B cell (primary cell): Measurements from ENCODE around the gene NOXA1. TPM values are rescaled to one million over a fixed set of nuclear protein-coding genes. Genes with fewer than 3 reads are reported as not detected.

Source experiments
- ATAC-seq: fragments of 200-7000 bp; cut with Tn5 transposase; one replicate; pipeline ENCODE4 v1.10.0; 2021; ENCODE audit warnings: low read depth, mild to moderate bottlenecking, moderate number of reproducible peaks, moderate library complexity
- CTCF ChIA-PET: fragments of 350-600 bp; sonication (Branson Sonifier 250); formaldehyde crosslinking; loops from one replicate; lab custom pipeline; 2021; ENCODE audit warnings: antibody characterized with exemption, inconsistent platforms; lab: Charles Lee
- POLR2A ChIA-PET: fragments of 350-600 bp; sonication (Branson Sonifier 250); formaldehyde crosslinking; loops from one replicate; lab custom pipeline; 2021; ENCODE audit warnings: antibody characterized with exemption; lab: Charles Lee
- DNase-seq: peaks from one replicate; pipeline ENCODE4 v3.0.0; 2013
- H2AFZ ChIP-seq: 2 replicates; pipeline ENCODE4 v1.6.1; 2012; ENCODE audit warnings: mild to moderate bottlenecking, low read depth, low read length; ENCODE audit not compliant: insufficient read depth, poor library complexity, severe bottlenecking
- H3K27ac ChIP-seq, 2 donors: 1 replicate in 1 of 2; 2 replicates in 1 of 2; pipeline ENCODE4 v1.5.1; 2012 to 2013; ENCODE audit warnings: low read length in 2 of 2, mild to moderate bottlenecking in 2 of 2, moderate library complexity in 1 of 2
- H3K27me3 ChIP-seq, 4 experiments: fragments of 200-600 bp in 1 of 4; sonication (generic) in 1 of 4; replicated peaks in 1 of 4; 1 replicate in 2 of 4; 2 replicates in 2 of 4; pipeline versions ENCODE4 v1.6.1 to v1.7.0; 2013 to 2016; ENCODE audit warnings: low read length in 3 of 4, mild to moderate bottlenecking in 2 of 4, mixed read lengths in 1 of 4, moderate library complexity in 1 of 4; ENCODE audit not compliant: insufficient read depth in 4 of 4, control insufficient read depth in 3 of 4; ENCODE audit errors: control extremely low read depth in 1 of 4
- H3K36me3 ChIP-seq, 2 experiments: replicated peaks in 1 of 2; 1 replicate in 1 of 2; 2 replicates in 1 of 2; pipeline versions ENCODE4 v1.6.1 to v1.7.1; 2013; ENCODE audit warnings: low read length in 1 of 2; ENCODE audit not compliant: insufficient read depth in 2 of 2, control insufficient read depth in 1 of 2; ENCODE audit errors: control extremely low read depth in 1 of 2, extremely low read depth in 1 of 2
- H3K4me1 ChIP-seq, 2 donors: fragments of 200-600 bp in 1 of 2; sonication (generic) in 1 of 2; 1 replicate in 1 of 2; 2 replicates in 1 of 2; pipeline versions ENCODE4 v1.5.1 to v1.6.1; 2013 to 2017; ENCODE audit warnings: low read length in 2 of 2; ENCODE audit not compliant: control insufficient read depth in 2 of 2, insufficient read depth in 2 of 2
- H3K4me2 ChIP-seq: replicated peaks from 2 replicates; pipeline ENCODE3; 2012; ENCODE audit warnings: mild to moderate bottlenecking, low read depth, low read length; ENCODE audit not compliant: poor library complexity, severe bottlenecking
- H3K4me3 ChIP-seq, 5 experiments: fragments of 200-600 bp in 1 of 5; sonication (generic) in 1 of 5; 1 replicate in 3 of 5; 2 replicates in 2 of 5; pipeline versions ENCODE4 v1.5.1 to v1.7.0; 2011 to 2016; ENCODE audit warnings: low read length in 4 of 5, mild to moderate bottlenecking in 4 of 5, low read depth in 2 of 5, control low read depth in 1 of 5, moderate library complexity in 1 of 5; ENCODE audit not compliant: insufficient read depth in 1 of 5; ENCODE audit errors: control extremely low read depth in 1 of 5, extremely low read depth in 1 of 5
- H3K79me2 ChIP-seq: fragments of 200-600 bp; sonication (generic); one replicate; pipeline ENCODE4 v1.6.0; 2016; ENCODE audit warnings: low read length; ENCODE audit not compliant: control insufficient read depth, insufficient read depth
- H3K9ac ChIP-seq: fragments of 200-600 bp; sonication (generic); 2 replicates; pipeline ENCODE4 v1.6.1; 2017; ENCODE audit warnings: mild to moderate bottlenecking, low read length, moderate library complexity
- H3K9me3 ChIP-seq, 3 donors: one replicate each; pipeline versions ENCODE4 v1.6.1 to v1.7.1; 2013; ENCODE audit warnings: low read length in 2 of 3; ENCODE audit not compliant: control insufficient read depth in 2 of 3, insufficient read depth in 1 of 3; ENCODE audit errors: control extremely low read depth in 1 of 3
- H4K20me1 ChIP-seq: 2 replicates; pipeline ENCODE4 v1.6.0; 2012; ENCODE audit warnings: mild to moderate bottlenecking, low read length; ENCODE audit not compliant: insufficient read depth, control insufficient read depth, poor library complexity, severe bottlenecking
- H3K27ac Mint-ChIP-seq: one replicate; pipeline ENCODE4 v1.8.0; 2021; ENCODE audit warnings: mixed read lengths
- H3K27me3 Mint-ChIP-seq: one replicate; pipeline ENCODE4 v1.8.0; 2021; ENCODE audit warnings: mixed read lengths
- H3K4me1 Mint-ChIP-seq: one replicate; pipeline ENCODE4 v1.8.0; 2021; ENCODE audit warnings: mixed read lengths
- H3K4me3 Mint-ChIP-seq: one replicate; pipeline ENCODE4 v1.8.0; 2021; ENCODE audit warnings: mixed read lengths
- H3K9me3 Mint-ChIP-seq: one replicate; pipeline ENCODE4 v1.8.0; 2022; ENCODE audit warnings: mixed read lengths; ENCODE audit not compliant: insufficient read depth
- CTCF ChIP-seq: fragments of 200-600 bp; IDR thresholded peaks from one replicate; pipeline ENCODE4 v1.8.0; 2022; ENCODE audit warnings: antibody characterized with exemption, mild to moderate bottlenecking
- EZH2 ChIP-seq: IDR thresholded peaks from 2 replicates; pipeline ENCODE4 v1.6.1; 2012; ENCODE audit warnings: borderline replicate concordance, low read depth, mild to moderate bottlenecking, moderate library complexity, low read length; ENCODE audit not compliant: insufficient read depth, poor library complexity, severe bottlenecking
- WGBS: methylation state at CpG from one replicate; pipeline ENCODE4 v1.1.5; 2013; ENCODE audit warnings: missing lambda C conversion rate; ENCODE audit not compliant: insufficient coverage; 5-methylcytosine and 5-hydroxymethylcytosine counted together
- intact Hi-C: fragments of 100-400 bp; cut with micrococcal nuclease; formaldehyde crosslinking; loops from one replicate; pipeline ENCODE4 v1.10.0; 2022
- polyA plus RNA-seq: library from polyadenylated mRNA; depleted of rRNA; stranded (reverse); fragments of >200 nt; gene quantifications from 2 replicates; pipeline ENCODE4 v1.2.3, GENCODE V29; 2012
- total RNA-seq, 2 donors: library from RNA; stranded (reverse); fragments of 120-200 nt in 1 of 2; gene quantifications; 1 replicate in 1 of 2; 2 replicates in 1 of 2; pipeline versions ENCODE4 v1.2.3 to v1.2.4, GENCODE V29; 2013 to 2022

The NOXA1 gene
- total and polyA plus RNA-seq, 2 donors (not counting 1 experiment from before 2014, with no cell fraction given) = 5.7 to 7.7 TPM

GRCh38 chr9:137464291-137464999 lies 41.3 kb downstream of the NOXA1 start:
- H3K27ac ChIP-seq = no peak overlapping the region
- 97% methylated on average over 28 of the region's 28 CpGs for WGBS

More at GRCh38 chr9:137464291-137464999, 41.3 kb downstream of the NOXA1 start:
- peaks cover 30 to 32% of the 10 kb centered on the region in 2 donors for H3K4me1 ChIP-seq
- Mint-ChIP-seq H3K27me3 (no peaks in the 10 kb centered on the region), H3K9me3 (no peaks in the 10 kb centered on the region), H3K4me3 (no peak overlapping the region), H3K27ac (no peak overlapping the region), H3K4me1 (peaks cover 17% of the 10 kb centered on the region)
- H3K4me2 ChIP-seq = no peak overlapping the region
- no peaks in the 10 kb centered on the region for H3K27me3 ChIP-seq
- ATAC-seq (no peak), DNase-seq (no peak)
- H3K4me3 ChIP-seq = no peak overlapping the region
- no peaks in the 10 kb centered on the region for H3K36me3 ChIP-seq
- intact Hi-C loops = no loop called here
- CTCF ChIA-PET = no interaction called here
- no peak overlapping the region for H2AFZ ChIP-seq
- no peak for TF ChIP-seq CTCF
- TF ChIP-seq EZH2 = no peak
- H3K9ac ChIP-seq = no peak overlapping the region
- H3K9me3 ChIP-seq = peaks cover 0 to 4% (median 0%) of the 10 kb centered on the region in 3 donors
- POLR2A ChIA-PET = interaction anchor here (0.6 kb wide), 1 partner anchor 486 kb away, joined by 3 read pairs; no protein-coding TSS in a partner anchor
- H3K79me2 ChIP-seq = peaks cover 6% of the 10 kb centered on the region
- no peaks in the 10 kb centered on the region for H4K20me1 ChIP-seq
